B cell (primary cell): Measurements from ENCODE around the gene NEO1. TPM values are rescaled to one million over a fixed set of nuclear protein-coding genes. Genes with fewer than 3 reads are reported as not detected.

Experiments
- ATAC-seq: fragments of 200-7000 bp; cut with Tn5 transposase; one replicate; pipeline ENCODE4 v1.10.0; 2021; ENCODE audit warnings: low read depth, mild to moderate bottlenecking, moderate number of reproducible peaks, moderate library complexity
- CTCF ChIA-PET: fragments of 350-600 bp; sonication (Branson Sonifier 250); formaldehyde crosslinking; loops from one replicate; lab custom pipeline; 2021; ENCODE audit warnings: antibody characterized with exemption, inconsistent platforms; lab: Charles Lee
- POLR2A ChIA-PET: fragments of 350-600 bp; sonication (Branson Sonifier 250); formaldehyde crosslinking; loops from one replicate; lab custom pipeline; 2021; ENCODE audit warnings: antibody characterized with exemption; lab: Charles Lee
- DNase-seq: peaks from one replicate; pipeline ENCODE4 v3.0.0; 2013
- H2AFZ ChIP-seq: 2 replicates; pipeline ENCODE4 v1.6.1; 2012; ENCODE audit warnings: mild to moderate bottlenecking, low read depth, low read length; ENCODE audit not compliant: insufficient read depth, poor library complexity, severe bottlenecking
- H3K27ac ChIP-seq, 2 donors: 1 replicate in 1 of 2; 2 replicates in 1 of 2; pipeline ENCODE4 v1.5.1; 2012 to 2013; ENCODE audit warnings: low read length in 2 of 2, mild to moderate bottlenecking in 2 of 2, moderate library complexity in 1 of 2
- H3K27me3 ChIP-seq, 4 experiments: fragments of 200-600 bp in 1 of 4; sonication (generic) in 1 of 4; replicated peaks in 1 of 4; 1 replicate in 2 of 4; 2 replicates in 2 of 4; pipeline versions ENCODE4 v1.6.1 to v1.7.0; 2013 to 2016; ENCODE audit warnings: low read length in 3 of 4, mild to moderate bottlenecking in 2 of 4, mixed read lengths in 1 of 4, moderate library complexity in 1 of 4; ENCODE audit not compliant: insufficient read depth in 4 of 4, control insufficient read depth in 3 of 4; ENCODE audit errors: control extremely low read depth in 1 of 4
- H3K36me3 ChIP-seq, 2 experiments: replicated peaks in 1 of 2; 1 replicate in 1 of 2; 2 replicates in 1 of 2; pipeline versions ENCODE4 v1.6.1 to v1.7.1; 2013; ENCODE audit warnings: low read length in 1 of 2; ENCODE audit not compliant: insufficient read depth in 2 of 2, control insufficient read depth in 1 of 2; ENCODE audit errors: control extremely low read depth in 1 of 2, extremely low read depth in 1 of 2
- H3K4me1 ChIP-seq, 2 donors: fragments of 200-600 bp in 1 of 2; sonication (generic) in 1 of 2; 1 replicate in 1 of 2; 2 replicates in 1 of 2; pipeline versions ENCODE4 v1.5.1 to v1.6.1; 2013 to 2017; ENCODE audit warnings: low read length in 2 of 2; ENCODE audit not compliant: control insufficient read depth in 2 of 2, insufficient read depth in 2 of 2
- H3K4me2 ChIP-seq: replicated peaks from 2 replicates; pipeline ENCODE3; 2012; ENCODE audit warnings: mild to moderate bottlenecking, low read depth, low read length; ENCODE audit not compliant: poor library complexity, severe bottlenecking
- H3K4me3 ChIP-seq, 5 experiments: fragments of 200-600 bp in 1 of 5; sonication (generic) in 1 of 5; 1 replicate in 3 of 5; 2 replicates in 2 of 5; pipeline versions ENCODE4 v1.5.1 to v1.7.0; 2011 to 2016; ENCODE audit warnings: low read length in 4 of 5, mild to moderate bottlenecking in 4 of 5, low read depth in 2 of 5, control low read depth in 1 of 5, moderate library complexity in 1 of 5; ENCODE audit not compliant: insufficient read depth in 1 of 5; ENCODE audit errors: control extremely low read depth in 1 of 5, extremely low read depth in 1 of 5
- H3K79me2 ChIP-seq: fragments of 200-600 bp; sonication (generic); one replicate; pipeline ENCODE4 v1.6.0; 2016; ENCODE audit warnings: low read length; ENCODE audit not compliant: control insufficient read depth, insufficient read depth
- H3K9ac ChIP-seq: fragments of 200-600 bp; sonication (generic); 2 replicates; pipeline ENCODE4 v1.6.1; 2017; ENCODE audit warnings: mild to moderate bottlenecking, low read length, moderate library complexity
- H3K9me3 ChIP-seq, 3 donors: one replicate each; pipeline versions ENCODE4 v1.6.1 to v1.7.1; 2013; ENCODE audit warnings: low read length in 2 of 3; ENCODE audit not compliant: control insufficient read depth in 2 of 3, insufficient read depth in 1 of 3; ENCODE audit errors: control extremely low read depth in 1 of 3
- H4K20me1 ChIP-seq: 2 replicates; pipeline ENCODE4 v1.6.0; 2012; ENCODE audit warnings: mild to moderate bottlenecking, low read length; ENCODE audit not compliant: insufficient read depth, control insufficient read depth, poor library complexity, severe bottlenecking
- H3K27ac Mint-ChIP-seq: one replicate; pipeline ENCODE4 v1.8.0; 2021; ENCODE audit warnings: mixed read lengths
- H3K27me3 Mint-ChIP-seq: one replicate; pipeline ENCODE4 v1.8.0; 2021; ENCODE audit warnings: mixed read lengths
- H3K4me1 Mint-ChIP-seq: one replicate; pipeline ENCODE4 v1.8.0; 2021; ENCODE audit warnings: mixed read lengths
- H3K4me3 Mint-ChIP-seq: one replicate; pipeline ENCODE4 v1.8.0; 2021; ENCODE audit warnings: mixed read lengths
- H3K9me3 Mint-ChIP-seq: one replicate; pipeline ENCODE4 v1.8.0; 2022; ENCODE audit warnings: mixed read lengths; ENCODE audit not compliant: insufficient read depth
- EZH2 ChIP-seq: IDR thresholded peaks from 2 replicates; pipeline ENCODE4 v1.6.1; 2012; ENCODE audit warnings: borderline replicate concordance, low read depth, mild to moderate bottlenecking, moderate library complexity, low read length; ENCODE audit not compliant: insufficient read depth, poor library complexity, severe bottlenecking
- WGBS: methylation state at CpG from one replicate; pipeline ENCODE4 v1.1.5; 2013; ENCODE audit warnings: missing lambda C conversion rate; ENCODE audit not compliant: insufficient coverage; 5-methylcytosine and 5-hydroxymethylcytosine counted together
- intact Hi-C: fragments of 100-400 bp; cut with micrococcal nuclease; formaldehyde crosslinking; loops from one replicate; pipeline ENCODE4 v1.10.0; 2022
- polyA plus RNA-seq: library from polyadenylated mRNA; depleted of rRNA; stranded (reverse); fragments of >200 nt; gene quantifications from 2 replicates; pipeline ENCODE4 v1.2.3, GENCODE V29; 2012
- total RNA-seq, 2 donors: library from RNA; stranded (reverse); fragments of 120-200 nt in 1 of 2; gene quantifications; 1 replicate in 1 of 2; 2 replicates in 1 of 2; pipeline versions ENCODE4 v1.2.3 to v1.2.4, GENCODE V29; 2013 to 2022
- TF ChIP-seq, protein P1 (sequence below): fragments of 200-600 bp; IDR thresholded peaks from one replicate; pipeline ENCODE4 v1.8.0; 2022; ENCODE audit warnings: antibody characterized with exemption, mild to moderate bottlenecking

Gene NEO1
- total and polyA plus RNA-seq, 2 donors (not counting 1 experiment from before 2014, with no cell fraction given): 1.3 to 3.9 TPM

DNA sequence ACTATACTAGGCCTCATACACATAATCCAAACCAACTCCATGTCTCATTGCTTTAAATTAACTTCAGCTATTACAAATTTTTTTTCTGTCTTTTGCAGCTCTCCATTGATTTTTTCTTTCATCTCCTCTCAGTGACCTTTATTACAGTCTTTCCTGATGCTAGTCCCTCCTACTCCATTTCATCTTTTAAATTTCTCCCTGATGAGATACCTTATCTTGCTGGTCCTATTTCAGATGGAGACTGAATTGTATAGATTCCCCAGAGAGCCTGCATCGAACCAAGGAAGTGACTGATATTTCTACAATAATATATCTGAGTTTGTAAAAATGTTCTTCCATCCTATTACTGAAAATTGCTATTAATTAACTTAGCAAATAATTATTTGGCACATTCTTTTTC lies 45.7 kb upstream of the NEO1 start:
- H3K4me2 ChIP-seq: no peak overlapping the region
- H3K36me3 ChIP-seq: no peaks in the 10 kb centered on the region
- H3K4me3 ChIP-seq: no peak overlapping the region
- H2AFZ ChIP-seq: no peak overlapping the region
- Mint-ChIP-seq H3K9me3 (no peaks in the 10 kb centered on the region), H3K27me3 (peaks cover 58% of the 10 kb centered on the region), H3K4me1 (no peaks in the 10 kb centered on the region), H3K27ac (no peak overlapping the region), H3K4me3 (no peak overlapping the region)
- H3K27me3 ChIP-seq: peaks cover 0 to 8% (median 1%) of the 10 kb centered on the region in 4 experiments
- no peaks in the 10 kb centered on the region for H3K79me2 ChIP-seq
- WGBS: no CpG with 5 or more reads among the region's 1 CpG
- DNase-seq (no peak), ATAC-seq (no peak)
- H3K4me1 ChIP-seq: no peaks in the 10 kb centered on the region
- no peak overlapping the region for H3K9ac ChIP-seq
- ChIA-PET CTCF (no interaction called here), POLR2A (no interaction called here)
- no peaks in the 10 kb centered on the region for H3K9me3 ChIP-seq
- no peak overlapping the region for H3K27ac ChIP-seq
- intact Hi-C loops: no loop called here
- H4K20me1 ChIP-seq: no peaks in the 10 kb centered on the region
- TF ChIP-seq, protein P1, sequence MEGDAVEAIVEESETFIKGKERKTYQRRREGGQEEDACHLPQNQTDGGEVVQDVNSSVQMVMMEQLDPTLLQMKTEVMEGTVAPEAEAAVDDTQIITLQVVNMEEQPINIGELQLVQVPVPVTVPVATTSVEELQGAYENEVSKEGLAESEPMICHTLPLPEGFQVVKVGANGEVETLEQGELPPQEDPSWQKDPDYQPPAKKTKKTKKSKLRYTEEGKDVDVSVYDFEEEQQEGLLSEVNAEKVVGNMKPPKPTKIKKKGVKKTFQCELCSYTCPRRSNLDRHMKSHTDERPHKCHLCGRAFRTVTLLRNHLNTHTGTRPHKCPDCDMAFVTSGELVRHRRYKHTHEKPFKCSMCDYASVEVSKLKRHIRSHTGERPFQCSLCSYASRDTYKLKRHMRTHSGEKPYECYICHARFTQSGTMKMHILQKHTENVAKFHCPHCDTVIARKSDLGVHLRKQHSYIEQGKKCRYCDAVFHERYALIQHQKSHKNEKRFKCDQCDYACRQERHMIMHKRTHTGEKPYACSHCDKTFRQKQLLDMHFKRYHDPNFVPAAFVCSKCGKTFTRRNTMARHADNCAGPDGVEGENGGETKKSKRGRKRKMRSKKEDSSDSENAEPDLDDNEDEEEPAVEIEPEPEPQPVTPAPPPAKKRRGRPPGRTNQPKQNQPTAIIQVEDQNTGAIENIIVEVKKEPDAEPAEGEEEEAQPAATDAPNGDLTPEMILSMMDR: no peak
- TF ChIP-seq EZH2: no peak

DNA sequence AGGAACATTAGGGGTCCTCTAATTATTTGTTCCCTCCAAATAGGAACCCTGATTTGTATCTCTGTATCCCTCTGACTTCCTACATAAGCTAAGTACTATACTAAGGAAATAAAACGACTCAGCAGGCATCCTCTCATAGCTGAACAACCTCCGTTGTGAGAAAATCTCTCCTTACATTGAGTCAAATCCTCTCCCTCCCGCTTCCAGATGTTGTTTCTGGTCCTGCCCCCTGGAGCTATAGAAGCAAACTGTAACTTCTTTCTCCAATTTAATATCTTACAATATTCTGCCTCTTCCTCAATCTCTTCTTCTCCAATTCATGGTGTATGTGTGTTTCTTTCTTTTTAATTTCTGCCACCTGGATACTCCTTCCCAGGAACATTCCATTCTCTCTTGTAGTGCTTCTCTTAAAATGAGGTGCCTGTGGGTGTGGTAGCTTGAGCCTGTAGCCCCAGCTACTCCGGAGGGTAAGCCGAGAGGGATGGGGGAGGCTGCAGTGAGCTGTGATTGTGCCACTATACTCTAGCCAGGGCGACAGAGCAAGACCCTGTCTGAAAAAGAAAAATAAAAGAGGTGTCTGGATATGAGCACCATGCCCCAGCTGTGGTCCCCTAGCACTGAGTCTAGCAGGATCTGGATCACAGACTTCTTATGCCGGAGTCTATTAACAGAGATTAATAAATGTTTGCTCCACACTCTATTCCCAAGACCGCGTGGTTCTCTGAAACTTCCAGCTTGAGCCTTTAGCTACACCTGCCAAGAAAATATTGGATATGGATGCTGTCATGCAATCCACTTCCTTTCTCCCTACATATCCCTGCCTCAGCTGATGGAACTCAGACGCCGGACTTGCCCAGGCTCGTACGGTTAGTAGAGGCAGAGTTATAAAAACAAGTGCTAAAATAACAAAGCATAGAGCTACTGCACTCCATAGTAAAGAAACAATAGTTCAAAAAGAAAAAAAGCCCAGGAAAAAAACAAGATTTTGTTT lies 42.9 kb upstream of the NEO1 start:
- H3K27ac ChIP-seq: no peak overlapping the region
- H3K36me3 ChIP-seq: no peaks in the 10 kb centered on the region
- no peak overlapping the region for H3K9ac ChIP-seq
- ATAC-seq (no peak), DNase-seq (no peak)
- POLR2A ChIA-PET: no interaction called here
- Mint-ChIP-seq H3K4me3 (no peak overlapping the region), H3K9me3 (no peaks in the 10 kb centered on the region), H3K27me3 (peaks cover 53% of the 10 kb centered on the region), H3K27ac (no peak overlapping the region), H3K4me1 (no peaks in the 10 kb centered on the region)
- H2AFZ ChIP-seq: no peak overlapping the region
- intact Hi-C loops: no loop called here
- no peak for TF ChIP-seq EZH2
- TF ChIP-seq, protein P1: no peak
- H3K9me3 ChIP-seq: no peaks in the 10 kb centered on the region
- no peaks in the 10 kb centered on the region for H3K4me1 ChIP-seq
- 45% methylated on average over 4 of the region's 13 CpGs for WGBS
- no peaks in the 10 kb centered on the region for H3K79me2 ChIP-seq
- H3K4me2 ChIP-seq: no peak overlapping the region
- H4K20me1 ChIP-seq: no peaks in the 10 kb centered on the region
- H3K27me3 ChIP-seq: peaks cover 0 to 5% (median 0%) of the 10 kb centered on the region in 4 experiments
- H3K4me3 ChIP-seq: no peak overlapping the region
- CTCF ChIA-PET: interaction anchor here (0.6 kb wide), 1 partner anchor 286 kb away, joined by 3 read pairs; no protein-coding TSS in a partner anchor
